ENCODE measurements around the gene IL18.

DNA sequence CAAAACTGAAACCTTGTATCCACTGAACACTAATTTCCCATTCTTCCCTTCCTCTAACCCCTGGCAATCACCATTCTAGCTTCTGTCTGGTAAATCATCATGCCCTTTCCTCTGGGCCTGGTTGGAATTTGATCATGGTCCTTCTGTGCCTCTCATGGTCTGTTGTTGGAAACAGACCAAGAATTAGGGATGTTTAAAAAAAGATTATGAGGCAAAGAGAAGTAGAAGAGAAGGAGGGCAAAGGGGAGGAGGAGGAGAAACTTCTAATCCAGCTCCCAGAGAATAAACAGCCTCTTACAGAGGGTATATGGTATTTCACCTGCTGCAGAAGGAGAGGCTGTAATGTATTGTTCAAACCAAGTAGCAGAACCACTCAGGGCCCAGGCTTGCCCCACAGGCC, 22.0 kb upstream of the IL18 start:
- no peak for TF ChIP-seq POLR2AphosphoS5 (IDR thresholded peaks at IDR 0.05)
- TF ChIP-seq, protein P1, sequence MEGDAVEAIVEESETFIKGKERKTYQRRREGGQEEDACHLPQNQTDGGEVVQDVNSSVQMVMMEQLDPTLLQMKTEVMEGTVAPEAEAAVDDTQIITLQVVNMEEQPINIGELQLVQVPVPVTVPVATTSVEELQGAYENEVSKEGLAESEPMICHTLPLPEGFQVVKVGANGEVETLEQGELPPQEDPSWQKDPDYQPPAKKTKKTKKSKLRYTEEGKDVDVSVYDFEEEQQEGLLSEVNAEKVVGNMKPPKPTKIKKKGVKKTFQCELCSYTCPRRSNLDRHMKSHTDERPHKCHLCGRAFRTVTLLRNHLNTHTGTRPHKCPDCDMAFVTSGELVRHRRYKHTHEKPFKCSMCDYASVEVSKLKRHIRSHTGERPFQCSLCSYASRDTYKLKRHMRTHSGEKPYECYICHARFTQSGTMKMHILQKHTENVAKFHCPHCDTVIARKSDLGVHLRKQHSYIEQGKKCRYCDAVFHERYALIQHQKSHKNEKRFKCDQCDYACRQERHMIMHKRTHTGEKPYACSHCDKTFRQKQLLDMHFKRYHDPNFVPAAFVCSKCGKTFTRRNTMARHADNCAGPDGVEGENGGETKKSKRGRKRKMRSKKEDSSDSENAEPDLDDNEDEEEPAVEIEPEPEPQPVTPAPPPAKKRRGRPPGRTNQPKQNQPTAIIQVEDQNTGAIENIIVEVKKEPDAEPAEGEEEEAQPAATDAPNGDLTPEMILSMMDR (IDR thresholded peaks at IDR 0.05) = no peak
- no peak for TF ChIP-seq POLR2A (IDR thresholded peaks at IDR 0.05)
- TF ChIP-seq EP300 (IDR thresholded peaks at IDR 0.05) = no peak

All from suprapubic skin (tissue), 4 donors.